Activated CD4-positive, alpha-beta T cell treated with anti-CD3 and anti-CD28 coated beads, Interleukin-2, amount 10 ng/mL, durations not matched to agents 7 days and 5 days (primary cell): ENCODE data around the gene TRMT1. TPM values are rescaled to one million over a fixed set of nuclear protein-coding genes. Genes with fewer than 3 reads are reported as not detected.
"Not testable (repeated sequence)": the region's sequence is repeated elsewhere in the genome, so short reads cannot be mapped to it uniquely, and the experiment has no call there.

Experiments
- CTCF ChIA-PET: fragments of 350-600 bp; sonication (Branson Sonifier 250); formaldehyde crosslinking; loops from one replicate; lab custom pipeline; 2021; ENCODE audit warnings: antibody characterized with exemption; lab: Charles Lee
- POLR2A ChIA-PET: fragments of 350-600 bp; sonication (Branson Sonifier 250); formaldehyde crosslinking; loops from one replicate; lab custom pipeline; 2021; ENCODE audit warnings: antibody characterized with exemption; lab: Charles Lee
- DNase-seq: peaks from one replicate; pipeline ENCODE4 v3.0.0-alpha.2; 2020
- H3K27ac Mint-ChIP-seq: one replicate; pipeline ENCODE4 v1.8.0; 2021; ENCODE audit warnings: mild to moderate bottlenecking, moderate library complexity, mixed read lengths
- H3K27me3 Mint-ChIP-seq: one replicate; pipeline ENCODE4 v1.8.0; 2021; ENCODE audit warnings: mixed read lengths
- H3K36me3 Mint-ChIP-seq: one replicate; pipeline ENCODE4 v1.8.0; 2021; ENCODE audit warnings: low read depth, mixed read lengths
- H3K4me1 Mint-ChIP-seq: one replicate; pipeline ENCODE4 v1.8.0; 2021; ENCODE audit warnings: mixed read lengths
- H3K4me3 Mint-ChIP-seq: one replicate; pipeline ENCODE4 v1.8.0; 2021; ENCODE audit warnings: mild to moderate bottlenecking, moderate library complexity, mixed read lengths
- H3K9me3 Mint-ChIP-seq: one replicate; pipeline ENCODE4 v1.8.0; 2021; ENCODE audit warnings: mixed read lengths
- total RNA-seq, 2 experiments: library from RNA; stranded (reverse); gene quantifications; one replicate each; pipeline ENCODE4 v1.2.3, GENCODE V29; 2021

TRMT1 gene
- total RNA-seq, 2 experiments from 2014 or later = 44.7 to 58.3 TPM

DNA sequence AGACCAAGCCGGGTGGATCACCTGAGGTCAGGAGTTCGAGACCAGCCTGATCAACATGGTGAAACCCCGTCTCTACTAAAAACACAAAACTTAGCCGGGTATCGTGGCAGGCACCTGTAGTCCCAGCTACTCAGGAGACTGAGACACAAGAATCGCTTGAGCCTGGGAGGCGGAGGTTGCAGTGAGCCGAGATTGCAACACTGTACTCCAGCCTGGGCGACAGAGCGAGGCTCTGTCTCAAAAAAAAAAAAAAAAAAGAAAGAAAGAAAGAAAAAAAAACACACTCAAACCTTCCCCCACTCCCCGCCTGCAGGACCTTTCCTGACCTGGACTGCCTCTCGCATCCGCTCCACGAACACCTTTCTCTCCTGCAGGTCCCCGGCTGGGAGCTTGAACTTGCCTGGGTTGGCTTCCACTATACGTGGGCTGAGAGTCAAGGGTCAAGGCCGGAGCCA is 32.7 kb upstream of the TRMT1 start:
- POLR2A ChIA-PET, H3K9me3 Mint-ChIP-seq, H3K27me3 Mint-ChIP-seq, DNase-seq: not testable (repeated sequence)
- CTCF ChIA-PET = interaction anchor here (0.9 to 1.9 kb wide), 7 partner anchors 13 to 45 kb away, joined by 3 to 6 read pairs (median 5); partner anchors contain the start of gene NACC1
- H3K4me3 Mint-ChIP-seq = peak overlapping the region; percentile 97
- H3K36me3 Mint-ChIP-seq = peaks cover 15% of the 10 kb centered on the region
- H3K4me1 Mint-ChIP-seq = peaks cover 19% of the 10 kb centered on the region
- H3K27ac Mint-ChIP-seq = peak overlapping the region; percentile 16

DNA sequence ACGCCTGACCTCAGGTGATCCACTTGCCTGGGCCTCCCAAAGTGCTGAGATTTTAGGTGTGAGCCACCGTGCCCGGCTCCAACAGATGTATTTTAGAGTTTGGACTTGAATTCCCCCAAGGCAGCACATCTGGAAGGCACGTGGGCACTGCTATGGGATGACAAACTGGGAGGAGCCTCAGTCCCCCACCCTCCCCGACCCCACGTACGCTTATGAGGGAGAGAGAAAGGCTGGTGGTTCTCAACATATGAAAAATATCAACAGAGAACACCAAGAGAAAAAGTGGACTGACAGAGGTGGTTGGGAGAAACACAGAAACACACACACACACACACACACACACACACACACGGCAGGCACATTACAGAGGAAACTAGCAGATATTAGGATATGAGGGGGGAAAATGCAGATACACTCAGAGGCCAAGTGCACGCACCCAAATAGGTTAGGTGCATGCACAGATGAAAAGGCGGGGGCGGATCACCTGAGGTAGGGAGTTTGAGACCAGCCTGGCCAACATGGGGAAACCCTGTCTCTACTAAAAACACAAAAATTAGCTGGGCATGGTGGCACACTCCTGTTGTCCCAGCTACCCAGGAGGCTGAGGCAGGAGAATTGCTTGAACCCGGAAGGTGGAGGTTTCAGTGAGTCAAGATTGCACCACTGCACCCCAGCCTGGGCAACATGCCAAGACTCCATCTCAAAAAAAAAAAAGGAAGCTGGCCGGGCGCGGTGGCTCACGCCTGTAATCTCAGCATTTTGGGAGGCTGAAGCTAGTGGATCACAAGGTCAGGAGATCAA is 30.4 kb upstream of the TRMT1 start:
- no peaks in the 10 kb centered on the region for H3K9me3 Mint-ChIP-seq
- POLR2A ChIA-PET = no interaction called here
- no peak overlapping the region for H3K4me3 Mint-ChIP-seq
- peaks cover 17% of the 10 kb centered on the region for H3K4me1 Mint-ChIP-seq
- CTCF ChIA-PET = interaction anchor here (1.1 to 1.4 kb wide), 2 partner anchors 43 to 47 kb away, joined by 3 to 8 read pairs; no protein-coding TSS in a partner anchor
- H3K27ac Mint-ChIP-seq = no peak overlapping the region
- H3K36me3 Mint-ChIP-seq = peaks cover 8% of the 10 kb centered on the region
- no peak for DNase-seq
- H3K27me3 Mint-ChIP-seq = no peaks in the 10 kb centered on the region

DNA sequence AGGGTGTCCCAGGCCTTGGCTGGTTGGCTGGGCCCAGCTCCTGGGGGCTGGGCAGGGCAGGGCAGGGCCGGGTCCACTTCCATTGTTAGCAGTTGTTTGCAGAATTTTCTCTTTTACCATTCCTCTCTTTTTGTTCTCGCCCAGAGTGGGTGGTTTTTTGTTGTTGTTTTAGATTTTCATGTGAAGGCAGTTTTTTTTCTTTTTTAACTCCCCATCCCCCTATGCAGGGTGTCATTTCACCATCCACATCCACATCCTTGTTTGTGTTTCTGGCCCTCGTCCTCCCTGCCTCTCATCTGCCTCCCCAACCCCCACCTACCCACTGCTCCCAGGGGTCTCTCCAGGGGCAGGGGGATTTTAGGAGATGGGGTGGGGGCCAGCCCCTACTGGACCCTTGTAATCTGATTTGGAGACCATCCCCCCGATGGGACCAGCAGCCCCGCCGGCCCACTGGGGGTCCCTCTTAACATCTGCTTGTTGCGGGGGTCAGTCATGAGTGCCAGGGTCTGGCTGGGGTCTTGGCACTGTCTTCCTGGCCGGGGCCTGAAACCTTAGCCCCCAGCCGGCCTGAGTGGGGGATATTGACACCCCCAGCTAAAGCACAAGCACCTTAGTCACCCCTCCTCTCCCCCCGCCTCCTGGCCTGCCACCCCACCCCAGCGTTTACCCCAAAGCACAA is 23.2 kb upstream of the TRMT1 start:
- peaks cover 2% of the 10 kb centered on the region for H3K4me1 Mint-ChIP-seq
- no peak overlapping the region for H3K4me3 Mint-ChIP-seq
- ChIA-PET POLR2A (no interaction called here), CTCF (no interaction called here)
- H3K9me3 Mint-ChIP-seq = no peaks in the 10 kb centered on the region
- peaks cover 22% of the 10 kb centered on the region for H3K36me3 Mint-ChIP-seq
- no peaks in the 10 kb centered on the region for H3K27me3 Mint-ChIP-seq
- no peak for DNase-seq
- H3K27ac Mint-ChIP-seq = peak overlapping the region; percentile 3

DNA sequence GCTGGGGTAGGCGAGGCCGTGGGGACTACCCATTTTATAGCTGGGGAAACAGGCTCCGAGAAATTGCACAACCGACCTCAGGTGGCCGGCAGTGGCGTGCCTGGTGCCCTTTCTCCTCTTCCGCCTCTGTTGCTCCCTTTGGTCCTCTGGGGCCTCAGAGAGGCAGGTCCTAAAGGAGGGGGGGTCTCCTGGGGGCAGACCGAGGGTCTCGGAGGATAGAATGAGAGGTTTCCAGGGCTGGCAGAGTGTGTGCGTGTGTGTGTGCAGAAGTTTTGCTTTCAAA is 22.3 kb upstream of the TRMT1 start:
- H3K4me3 Mint-ChIP-seq = no peak overlapping the region

DNA sequence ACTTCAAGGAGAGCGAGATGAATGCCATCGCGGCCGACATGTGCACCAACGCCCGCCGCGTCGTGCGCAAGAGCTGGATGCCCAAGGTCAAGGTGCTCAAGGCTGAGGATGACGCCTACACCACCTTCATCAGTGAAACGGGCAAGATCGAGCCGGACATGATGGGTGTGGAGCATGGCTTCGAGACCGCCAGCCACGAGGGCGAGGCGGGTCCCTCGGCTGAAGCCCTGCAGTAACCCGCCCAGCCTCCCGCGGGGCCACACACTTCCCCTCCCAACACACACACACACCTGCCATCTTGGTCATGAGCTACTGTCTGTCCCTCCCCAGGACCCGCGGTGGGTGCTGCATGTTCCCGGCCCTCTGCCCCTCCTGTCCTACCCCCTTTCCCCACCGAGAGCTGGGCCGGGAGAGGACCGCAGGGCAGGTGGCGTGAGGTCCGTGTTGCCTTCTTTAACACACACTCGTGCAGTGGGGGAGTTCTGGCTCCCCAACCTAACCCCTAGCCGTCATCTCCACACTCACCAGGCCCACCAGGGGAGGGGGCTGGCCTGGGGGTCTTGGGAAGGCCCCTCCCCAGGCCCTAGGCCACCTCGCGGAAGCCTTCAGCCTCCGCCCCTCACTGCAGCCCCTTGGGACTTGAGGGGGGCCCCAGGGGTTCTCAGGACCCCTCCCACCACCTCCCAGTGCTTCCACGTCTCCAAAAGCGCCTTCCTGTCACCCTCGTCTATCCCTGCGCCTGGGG is 21.8 kb upstream of the TRMT1 start:
- H3K36me3 Mint-ChIP-seq = peaks cover 16% of the 10 kb centered on the region
- no peak for DNase-seq
- ChIA-PET CTCF (no interaction called here), POLR2A (no interaction called here)
- H3K27ac Mint-ChIP-seq = no peak overlapping the region
- no peaks in the 10 kb centered on the region for H3K27me3 Mint-ChIP-seq
- no peak overlapping the region for H3K4me3 Mint-ChIP-seq
- no peaks in the 10 kb centered on the region for H3K9me3 Mint-ChIP-seq
- H3K4me1 Mint-ChIP-seq = peaks cover 7% of the 10 kb centered on the region

More for the DNA sequence above, 22.3 kb upstream of the TRMT1 start:
- ChIA-PET CTCF (no interaction called here), POLR2A (no interaction called here)
- Mint-ChIP-seq H3K27ac (no peak overlapping the region), H3K4me1 (peaks cover 2% of the 10 kb centered on the region), H3K27me3 (no peaks in the 10 kb centered on the region), H3K36me3 (peaks cover 18% of the 10 kb centered on the region), H3K9me3 (no peaks in the 10 kb centered on the region)
- no peak for DNase-seq

DNA sequence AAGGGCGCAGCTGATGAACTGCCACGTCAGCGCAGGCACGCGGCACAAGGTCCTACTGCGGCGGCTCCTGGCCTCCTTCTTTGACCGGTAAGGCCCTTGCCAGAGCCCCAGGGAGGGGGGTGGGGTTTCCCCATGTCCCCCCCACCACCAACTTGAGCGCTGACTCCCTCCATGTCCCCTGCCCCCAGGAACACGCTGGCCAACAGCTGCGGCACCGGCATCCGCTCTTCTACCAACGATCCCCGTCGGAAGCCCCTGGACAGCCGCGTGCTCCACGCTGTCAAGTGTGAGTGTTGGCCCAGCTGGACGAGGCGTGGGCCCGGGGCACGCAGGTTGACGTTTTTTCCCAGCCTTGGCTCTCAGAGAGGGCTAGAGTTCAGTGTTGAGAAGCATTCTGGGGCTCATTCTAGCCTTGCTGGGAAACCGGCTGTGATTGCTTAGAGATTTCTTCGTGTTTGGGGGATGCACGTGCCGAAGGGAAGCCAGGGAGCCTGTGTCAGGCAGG is 20.8 kb upstream of the TRMT1 start:
- POLR2A ChIA-PET = no interaction called here
- no peak for DNase-seq

DNA sequence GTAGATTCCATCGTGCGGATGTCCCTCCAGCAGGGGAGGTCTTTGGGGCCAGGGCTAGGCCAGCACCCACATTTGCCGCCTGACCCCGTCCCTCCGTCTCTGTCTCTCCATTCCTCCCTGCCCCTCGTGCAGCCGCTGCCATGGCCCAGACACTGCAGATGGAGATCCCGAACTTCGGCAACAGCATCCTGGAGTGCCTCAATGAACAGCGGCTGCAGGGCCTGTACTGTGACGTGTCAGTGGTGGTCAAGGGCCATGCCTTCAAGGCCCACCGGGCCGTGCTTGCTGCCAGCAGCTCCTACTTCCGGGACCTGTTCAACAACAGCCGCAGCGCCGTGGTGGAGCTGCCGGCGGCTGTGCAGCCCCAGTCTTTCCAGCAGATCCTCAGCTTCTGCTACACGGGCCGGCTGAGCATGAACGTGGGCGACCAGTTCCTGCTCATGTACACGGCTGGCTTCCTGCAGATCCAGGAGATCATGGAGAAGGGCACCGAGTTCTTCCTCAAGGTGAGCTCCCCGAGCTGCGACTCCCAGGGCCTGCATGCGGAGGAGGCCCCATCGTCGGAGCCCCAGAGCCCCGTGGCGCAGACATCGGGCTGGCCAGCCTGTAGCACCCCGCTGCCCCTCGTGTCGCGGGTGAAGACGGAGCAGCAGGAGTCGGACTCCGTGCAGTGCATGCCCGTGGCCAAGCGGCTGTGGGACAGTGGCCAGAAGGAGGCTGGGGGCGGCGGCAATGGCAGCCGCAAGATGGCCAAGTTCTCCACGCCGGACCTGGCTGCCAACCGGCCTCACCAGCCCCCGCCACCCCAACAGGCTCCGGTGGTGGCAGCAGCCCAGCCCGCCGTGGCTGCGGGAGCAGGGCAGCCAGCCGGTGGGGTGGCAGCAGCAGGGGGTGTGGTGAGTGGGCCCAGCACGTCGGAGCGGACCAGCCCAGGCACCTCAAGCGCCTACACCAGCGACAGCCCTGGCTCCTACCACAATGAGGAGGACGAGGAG is 18.8 kb upstream of the TRMT1 start:
- ChIA-PET POLR2A (interaction anchor here (1.1 kb wide), 1 partner anchor 27 kb away, joined by 5 read pairs; no protein-coding TSS in a partner anchor), CTCF (interaction anchor here (0.6 kb wide), 1 partner anchor 1002 kb away, joined by 3 read pairs; no protein-coding TSS in a partner anchor)
- Mint-ChIP-seq H3K27ac (no peak overlapping the region), H3K9me3 (no peaks in the 10 kb centered on the region), H3K4me3 (no peak overlapping the region), H3K36me3 (peaks cover 23% of the 10 kb centered on the region), H3K27me3 (no peaks in the 10 kb centered on the region), H3K4me1 (peaks cover 29% of the 10 kb centered on the region)
- DNase-seq = no peak

More for the DNA sequence above, 20.8 kb upstream of the TRMT1 start:
- Mint-ChIP-seq H3K4me3 (no peak overlapping the region), H3K27ac (no peak overlapping the region), H3K4me1 (peaks cover 17% of the 10 kb centered on the region), H3K36me3 (peaks cover 22% of the 10 kb centered on the region), H3K27me3 (no peaks in the 10 kb centered on the region), H3K9me3 (no peaks in the 10 kb centered on the region)
- CTCF ChIA-PET = interaction anchor here (1.3 kb wide), 1 partner anchor 33 kb away, joined by 5 read pairs; no protein-coding TSS in a partner anchor

DNA sequence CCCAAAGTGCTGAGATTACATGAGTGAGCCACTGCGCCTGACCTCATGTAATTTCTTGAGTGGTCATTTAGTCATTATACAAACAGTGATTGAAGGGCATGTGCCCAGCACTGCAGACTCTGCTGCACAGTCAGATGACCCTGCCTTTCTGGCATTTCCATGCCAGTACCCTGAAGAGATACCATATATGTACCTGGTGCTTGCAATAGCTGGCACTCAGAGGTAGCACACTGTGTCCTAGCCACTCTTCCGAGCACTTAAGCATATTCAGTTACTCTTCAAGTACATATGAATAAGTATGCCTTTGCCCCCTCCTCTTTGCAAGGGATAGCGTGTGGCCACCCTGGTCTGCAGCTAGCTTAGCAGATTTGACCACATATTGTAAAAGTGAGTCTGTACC is 18.1 kb upstream of the TRMT1 start:
- Mint-ChIP-seq H3K4me1 (peaks cover 31% of the 10 kb centered on the region), H3K27me3 (no peaks in the 10 kb centered on the region), H3K36me3 (peaks cover 23% of the 10 kb centered on the region), H3K9me3 (no peaks in the 10 kb centered on the region), H3K4me3 (no peak overlapping the region), H3K27ac (no peak overlapping the region)
- no peak for DNase-seq
- ChIA-PET POLR2A (interaction anchor here (1.1 kb wide), 1 partner anchor 26 kb away, joined by 5 read pairs; no protein-coding TSS in a partner anchor), CTCF (interaction anchor here (0.6 to 1.1 kb wide), 3 partner anchors 9 to 1001 kb away, joined by 3 read pairs; no protein-coding TSS in a partner anchor)

DNA sequence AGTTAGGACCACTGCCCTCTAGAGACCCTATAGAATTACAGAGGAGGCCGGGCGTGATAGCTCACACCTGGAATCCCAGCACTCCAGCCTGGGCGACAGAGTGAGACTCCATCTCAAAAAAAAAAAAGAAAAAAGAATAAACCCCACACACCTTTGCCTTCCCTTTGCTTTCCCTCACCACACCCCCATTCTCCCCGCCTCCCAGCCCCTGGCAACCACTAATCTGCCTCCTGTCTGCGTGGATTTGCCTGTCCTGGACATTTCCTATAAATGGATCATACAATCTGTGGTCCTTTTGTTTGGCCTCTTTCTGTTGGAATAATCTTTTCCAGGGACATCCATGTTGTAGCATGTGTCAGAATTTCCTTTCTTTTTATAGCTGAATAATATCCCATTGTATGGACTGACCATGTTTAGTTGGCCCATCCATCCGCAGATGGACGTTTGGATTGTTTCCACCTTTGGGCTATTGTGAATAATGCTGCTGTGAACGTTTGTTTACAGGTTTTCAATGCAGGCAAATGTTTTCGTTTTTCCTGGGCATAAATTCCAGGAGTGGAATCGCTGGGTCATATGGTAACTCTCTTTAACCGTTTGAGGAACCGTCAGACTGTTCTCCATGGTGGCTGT is 16.8 kb upstream of the TRMT1 start:
- Mint-ChIP-seq H3K36me3 (peaks cover 23% of the 10 kb centered on the region), H3K4me3 (no peak overlapping the region), H3K4me1 (peaks cover 30% of the 10 kb centered on the region), H3K9me3 (no peaks in the 10 kb centered on the region), H3K27me3 (no peaks in the 10 kb centered on the region), H3K27ac (no peak overlapping the region)
- DNase-seq = no peak
- CTCF ChIA-PET = interaction anchor here (0.7 to 1.5 kb wide), 7 partner anchors 9 to 156 kb away, joined by 3 to 6 read pairs (median 3); partner anchors contain the start of genes IER2, NACC1 and STX10
- POLR2A ChIA-PET = no interaction called here

DNA sequence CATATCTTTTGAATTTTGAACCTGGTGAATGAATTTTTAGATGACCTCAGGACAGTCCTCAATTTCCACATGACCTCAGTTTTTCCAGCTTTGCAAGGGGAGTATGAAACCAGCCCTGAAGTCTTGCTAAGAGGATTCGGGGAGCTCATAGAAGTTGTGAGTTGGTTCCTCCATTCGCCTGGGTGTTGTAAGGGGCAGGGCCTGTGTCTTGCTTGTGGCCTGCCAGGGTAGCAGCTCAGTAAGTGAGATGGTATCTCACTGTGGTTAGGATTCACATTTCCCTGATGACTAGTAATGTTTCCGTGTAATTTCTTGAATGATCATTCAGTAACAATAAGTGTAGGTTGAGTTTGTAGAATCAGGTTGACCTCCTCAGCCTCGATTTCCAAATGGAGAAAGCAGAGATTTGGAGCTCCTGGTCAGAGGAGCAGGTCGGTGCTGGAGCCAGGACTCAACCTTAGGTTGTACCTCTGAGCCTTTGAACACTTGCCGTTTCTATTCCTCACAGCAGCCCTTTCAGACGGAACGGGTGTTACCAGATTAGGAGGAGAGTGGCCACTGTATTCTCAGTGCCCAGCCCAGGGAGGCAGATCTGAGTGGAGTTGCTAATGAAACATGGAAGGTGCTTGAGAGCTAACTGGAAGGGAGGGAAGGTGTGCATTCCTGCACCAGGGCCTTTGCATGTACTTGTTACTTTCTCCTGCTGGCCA is 16.1 kb upstream of the TRMT1 start:
- POLR2A ChIA-PET = interaction anchor here (0.5 to 0.9 kb wide), 2 partner anchors 8 to 20 kb away, joined by 3 to 4 read pairs; no protein-coding TSS in a partner anchor
- H3K27ac Mint-ChIP-seq = peak overlapping the region; percentile 84
- H3K27me3 Mint-ChIP-seq = no peaks in the 10 kb centered on the region
- H3K4me1 Mint-ChIP-seq = peaks cover 33% of the 10 kb centered on the region
- peak overlapping the region; percentile 30 for H3K4me3 Mint-ChIP-seq
- DNase-seq = peak; percentile 66
- CTCF ChIA-PET = interaction anchor here (0.6 to 2.1 kb wide), 12 partner anchors 9 to 155 kb away, joined by 3 to 10 read pairs (median 4); partner anchors contain the start of genes IER2, NACC1 and STX10
- no peaks in the 10 kb centered on the region for H3K9me3 Mint-ChIP-seq
- peaks cover 20% of the 10 kb centered on the region for H3K36me3 Mint-ChIP-seq
